ENCODE data around the gene ABHD12. TPM values are rescaled to one million over a fixed set of nuclear protein-coding genes. Genes with fewer than 3 reads are reported as not detected.

Gene ABHD12
- total and polyA plus RNA-seq, 10 of the 15 experiments (the other 5 are each of a cell fraction or from before 2014, with no cell fraction given) = 1.5 to 61.8 (median 26.7) TPM

- Histone ChIP-seq H3K79me2 (ENCODE audit: control insufficient read depth, insufficient read depth, low read length) (no peaks in the 10 kb centered on the region), H3K27ac (ENCODE audit: control insufficient read depth, insufficient read depth) (no peak overlapping the region), H3K9ac (ENCODE audit: control insufficient read depth, insufficient read depth, low read length) (no peak overlapping the region), H3K4me1 (ENCODE audit: control insufficient read depth, insufficient read depth, low read length) (peaks cover 30% of the 10 kb centered on the region), H3K9me3 (replicated peaks; ENCODE audit: control insufficient read depth, insufficient read depth, low read length) (no peaks in the 10 kb centered on the region), H3K27me3 (replicated peaks in 1 of 2; ENCODE audit: control insufficient read depth in 2 of 2, insufficient read depth in 2 of 2, low read length in 1 of 2) (no peaks in the 10 kb centered on the region), H2AFZ (ENCODE audit: control insufficient read depth, low read depth, low read length) (no peak overlapping the region), H4K20me1 (ENCODE audit: control insufficient read depth, insufficient read depth) (no peaks in the 10 kb centered on the region), H3K36me3 (ENCODE audit: control insufficient read depth in 2 of 2, insufficient read depth in 2 of 2, low read length in 1 of 2) (peaks cover 10 to 36% of the 10 kb centered on the region in 2 experiments; a peak in 3 of 4 replicates), H3K4me3 (no peak overlapping the region), H3K4me2 (ENCODE audit: control insufficient read depth, insufficient read depth) (no peak overlapping the region)
- ChIA-PET POLR2A (no interaction called here), SMC1A (ENCODE audit: uncharacterized antibody, unreplicated experiment) (no interaction called here), RAD21 (ENCODE audit: unreplicated experiment) (no interaction called here), CTCF (interaction anchor here (1.4 kb wide), 1 partner anchor 12 kb away, joined by 4 read pairs; no protein-coding TSS in a partner anchor)
- 97% methylated on average over 24 of the region's 24 CpGs for WGBS (ENCODE audit: insufficient coverage, insufficient replicate concordance, low lambda C conversion rate, missing lambda C conversion rate)
- no peak for FAIRE-seq
- intact Hi-C loops (cut with micrococcal nuclease; ENCODE audit: unreplicated experiment) = no loop called here
- in situ Hi-C loops (cut with MboI) = no loop called here
- no peak for DNase-seq (ENCODE audit: low read depth, low spot score)
- BruUV-seq (replicated peaks) = no TSS peak
- TF ChIP-seq PBX3 (IDR thresholded peaks at IDR 0.05; ENCODE audit: insufficient replicate concordance, low read depth, low read length) = no peak
- TF ChIP-seq RBBP5 (conservative IDR thresholded peaks at IDR 0.05) = no peak
- no peak for ATAC-seq
Observed at GRCh38 chr20:25283221-25283951, 107.2 kb downstream of the ABHD12 start.

- SMC1A ChIA-PET (ENCODE audit: uncharacterized antibody, unreplicated experiment) = interaction anchor here (1.6 kb wide), 1 partner anchor 116 kb away, joined by 9 read pairs; no protein-coding TSS in a partner anchor
- POLR2A ChIA-PET = no interaction called here
- Histone ChIP-seq H3K4me2 (ENCODE audit: control insufficient read depth, insufficient read depth) (no peak overlapping the region; the same call in 1 of the 2 replicates), H3K27me3 (replicated peaks in 1 of 2; ENCODE audit: control insufficient read depth in 2 of 2, insufficient read depth in 2 of 2, low read length in 1 of 2) (no peaks in the 10 kb centered on the region), H3K79me2 (ENCODE audit: control insufficient read depth, insufficient read depth, low read length) (no peaks in the 10 kb centered on the region), H3K4me3 (no peak overlapping the region), H3K4me1 (ENCODE audit: control insufficient read depth, insufficient read depth, low read length) (peaks cover 26% of the 10 kb centered on the region), H3K27ac (ENCODE audit: control insufficient read depth, insufficient read depth) (no peak overlapping the region), H4K20me1 (ENCODE audit: control insufficient read depth, insufficient read depth) (no peaks in the 10 kb centered on the region), H3K9me3 (replicated peaks; ENCODE audit: control insufficient read depth, insufficient read depth, low read length) (no peaks in the 10 kb centered on the region), H3K36me3 (ENCODE audit: control insufficient read depth in 2 of 2, insufficient read depth in 2 of 2, low read length in 1 of 2) (peaks cover 10 to 33% of the 10 kb centered on the region in 2 experiments; a peak in 3 of 4 replicates), H2AFZ (ENCODE audit: control insufficient read depth, low read depth, low read length) (no peak overlapping the region), H3K9ac (ENCODE audit: control insufficient read depth, insufficient read depth, low read length) (no peak overlapping the region; the same call in 1 of the 2 replicates)
- ATAC-seq = no peak
- TF ChIP-seq BHLHE40 (IDR thresholded peaks at IDR 0.05; ENCODE audit: borderline replicate concordance in 1 of 2, low read depth in 2 of 2, low read length in 1 of 2) = no peak
- TF ChIP-seq SREBF2 (IDR thresholded peaks at IDR 0.05; ENCODE audit: low read length) = no peak
- TF ChIP-seq TCF7 (IDR thresholded peaks at IDR 0.05; ENCODE audit: borderline replicate concordance) = no peak
- no peak for TF ChIP-seq HDAC2 (IDR thresholded peaks at IDR 0.05)
- no peak for TF ChIP-seq EP300 (IDR thresholded peaks at IDR 0.05; ENCODE audit: borderline replicate concordance in 1 of 2, control insufficient read depth in 1 of 2, low read depth in 2 of 2, low read length in 2 of 2)
- no peak for TF ChIP-seq RAD51 (IDR thresholded peaks at IDR 0.05)
- TF ChIP-seq SREBF1 (IDR thresholded peaks at IDR 0.05; ENCODE audit: low read length) = no peak
- FAIRE-seq = no peak
- intact Hi-C loops (cut with micrococcal nuclease; ENCODE audit: unreplicated experiment) (no loop called here), in situ Hi-C loops (cut with MboI) (no loop called here)
- no peak for DNase-seq (ENCODE audit: low read depth, low spot score)
- RAD21 ChIA-PET (ENCODE audit: unreplicated experiment) = no interaction called here
- WGBS (ENCODE audit: insufficient coverage, insufficient replicate concordance, low lambda C conversion rate, missing lambda C conversion rate) = 93% methylated on average over 11 of the region's 11 CpGs
- CTCF ChIA-PET = interaction anchor here (1.9 kb wide), 1 partner anchor 116 kb away, joined by 11 read pairs; no protein-coding TSS in a partner anchor
- BruUV-seq (replicated peaks) = no TSS peak
Observed at GRCh38 chr20:25282796-25283195, 107.8 kb downstream of the ABHD12 start.
